HuH-7 (cell line): ENCODE measurements around the gene POLR1A.

ENCODE experiments used
- DNase-seq: peaks from one replicate; pipeline ENCODE4 v3.0.0; 2011; ENCODE audit warnings: low spot score

Gene POLR1A

GRCh38 chr2:86105252-86105968, at the start of gene POLR1A:
POLR1A (minus strand) TSS chr2:86105886; CDS start chr2:86105776, 110 bp downstream.
- DNase-seq = peak; percentile 68

- no peak for DNase-seq
These were observed 44.8 kb upstream of the POLR1A start for GRCh38 chr2:86150502-86150901.

GRCh38 chr2:86147793-86148192, 42.1 kb upstream of the POLR1A start:
- DNase-seq = no peak

- DNase-seq = no peak
These were observed 38.4 kb upstream of the POLR1A start for GRCh38 chr2:86143926-86144685.

- no peak for DNase-seq
These were observed 37.6 kb upstream of the POLR1A start for GRCh38 chr2:86143307-86143706.

GRCh38 chr2:86142436-86143257, 37.0 kb upstream of the POLR1A start:
- no peak for DNase-seq

GRCh38 chr2:86140969-86141392, 35.3 kb upstream of the POLR1A start:
- DNase-seq = peak; percentile 16

- no peak for DNase-seq
These were observed 34.3 kb upstream of the POLR1A start for GRCh38 chr2:86139981-86140380.

GRCh38 chr2:86138736-86139625, 33.3 kb upstream of the POLR1A start:
- DNase-seq = no peak

GRCh38 chr2:86136141-86136540, 30.5 kb upstream of the POLR1A start:
- no peak for DNase-seq

- DNase-seq = no peak
These were observed 30.0 kb upstream of the POLR1A start for GRCh38 chr2:86135653-86136052.

GRCh38 chr2:86134709-86135108, 29.0 kb upstream of the POLR1A start:
- DNase-seq = no peak

GRCh38 chr2:86124683-86125082, 19.0 kb upstream of the POLR1A start:
- DNase-seq = no peak

- no peak for DNase-seq
These were observed 17.7 kb upstream of the POLR1A start for GRCh38 chr2:86123328-86123925.

- DNase-seq = no peak
These were observed 12.4 kb upstream of the POLR1A start for GRCh38 chr2:86118130-86118529.

GRCh38 chr2:86107031-86107430, 1.3 kb upstream of the POLR1A start:
- no peak for DNase-seq

- peak; percentile 78 for DNase-seq
These were observed 571 bp upstream of the POLR1A start, which contains the start of gene PTCD3 for GRCh38 chr2:86105969-86106945. PTCD3 (plus strand) TSS chr2:86106235; CDS start chr2:86106248, 13 bp downstream.

GRCh38 chr2:86102157-86102556, 3.5 kb downstream of the POLR1A start:
- no peak for DNase-seq

GRCh38 chr2:86097913-86098312, 7.8 kb downstream of the POLR1A start:
- no peak for DNase-seq
